H1 (cell line): ENCODE measurements around the gene MYO9B. TPM values are rescaled to one million over a fixed set of nuclear protein-coding genes. Genes with fewer than 3 reads are reported as not detected.

Source experiments
- CTCF ChIA-PET: fragments of 300-600 bp; sonication (Branson Sonifier 250); formaldehyde crosslinking; loops from one replicate; lab custom pipeline; 2021; ENCODE audit not compliant: partially characterized antibody; lab: Charles Lee
- POLR2A ChIA-PET: fragments of 300-600 bp; sonication (Branson Sonifier 250); formaldehyde crosslinking; loops from one replicate; lab custom pipeline; 2021; ENCODE audit warnings: inconsistent platforms; ENCODE audit not compliant: partially characterized antibody; lab: Charles Lee
- DNase-seq, 2 experiments: peaks; one replicate each; pipeline versions ENCODE4 v3.0.0 to v3.0.0-alpha.2; 2010 to 2022; ENCODE audit warnings: low spot score in 2 of 2, low read depth in 1 of 2, mixed read lengths in 1 of 2
- FAIRE-seq: peaks from 2 replicates; lab custom pipeline; 2011; peaks lifted over from hg19 to GRCh38; lab: Jason Lieb, UNC
- H2AFZ ChIP-seq: 2 replicates; pipeline ENCODE4 v1.8.1; 2012; ENCODE audit warnings: low read length, inconsistent platforms
- H2AK5ac ChIP-seq: 2 replicates; pipeline ENCODE4 v1.6.1; 2013; ENCODE audit warnings: low read depth, low read length
- H2BK120ac ChIP-seq: replicated peaks from 2 replicates; pipeline ENCODE3; 2013; ENCODE audit warnings: low read depth, low read length, inconsistent platforms
- H2BK12ac ChIP-seq: 2 replicates; pipeline ENCODE4 v1.6.1; 2013; ENCODE audit warnings: low read depth, low read length
- H2BK15ac ChIP-seq: 2 replicates; pipeline ENCODE4 v1.6.1; 2013; ENCODE audit warnings: low read length
- H2BK20ac ChIP-seq: 2 replicates; pipeline ENCODE4 v1.6.1; 2013; ENCODE audit warnings: low read length
- H2BK5ac ChIP-seq: 2 replicates; pipeline ENCODE4 v1.6.1; 2013; ENCODE audit warnings: low read depth, low read length
- H3K14ac ChIP-seq: 2 replicates; pipeline ENCODE4 v1.6.1; 2013; ENCODE audit warnings: inconsistent platforms; ENCODE audit not compliant: insufficient read length
- H3K18ac ChIP-seq: 2 replicates; pipeline ENCODE4 v1.6.1; 2013; ENCODE audit warnings: low read length; ENCODE audit errors: extremely low read depth
- H3K23ac ChIP-seq: 2 replicates; pipeline ENCODE4 v1.6.1; 2013; ENCODE audit warnings: inconsistent platforms; ENCODE audit not compliant: insufficient read length
- H3K23me2 ChIP-seq: 2 replicates; pipeline ENCODE4 v1.6.1; 2013; ENCODE audit warnings: low read depth, low read length
- H3K27ac ChIP-seq: 2 replicates; pipeline ENCODE4 v1.6.1; 2011; ENCODE audit warnings: low read depth, low read length, inconsistent platforms
- H3K27me3 ChIP-seq, 4 experiments: replicated peaks in 1 of 4; 1 replicate in 1 of 4; 2 replicates in 3 of 4; pipeline versions ENCODE4 v1.6.1 to v1.8.1; 2011 to 2013; ENCODE audit warnings: low read length in 3 of 4, mild to moderate bottlenecking in 3 of 4, inconsistent platforms in 2 of 4, mixed read lengths in 2 of 4, moderate library complexity in 1 of 4; ENCODE audit not compliant: control insufficient read depth in 3 of 4, insufficient read depth in 3 of 4; ENCODE audit errors: extremely low read depth in 1 of 4
- H3K36me3 ChIP-seq, 4 experiments: 2 replicates each; pipeline versions ENCODE4 v1.6.1 to v1.8.1; 2011 to 2013; ENCODE audit warnings: mild to moderate bottlenecking in 4 of 4, low read length in 3 of 4, moderate library complexity in 2 of 4, control low read depth in 1 of 4, inconsistent platforms in 1 of 4; ENCODE audit not compliant: insufficient read depth in 4 of 4, control insufficient read depth in 2 of 4
- H3K4ac ChIP-seq: replicated peaks from 2 replicates; pipeline ENCODE3; 2013; ENCODE audit warnings: low read length, low read depth, mixed read lengths, inconsistent platforms; ENCODE audit not compliant: insufficient read length
- H3K4me1 ChIP-seq, 4 experiments: replicated peaks in 1 of 4; 1 replicate in 1 of 4; 2 replicates in 3 of 4; pipeline versions ENCODE4 v1.6.1 to v1.8.1; 2011 to 2013; ENCODE audit warnings: low read length in 3 of 4, inconsistent platforms in 2 of 4, mixed read lengths in 1 of 4; ENCODE audit not compliant: insufficient read depth in 4 of 4, control insufficient read depth in 3 of 4
- H3K4me2 ChIP-seq, 2 experiments: 2 replicates each; pipeline versions ENCODE4 v1.6.1 to v1.8.1; 2011 to 2013; ENCODE audit warnings: low read depth in 2 of 2, low read length in 2 of 2, control low read depth in 1 of 2, inconsistent platforms in 1 of 2, mild to moderate bottlenecking in 1 of 2; ENCODE audit not compliant: insufficient read depth in 1 of 2
- H3K4me3 ChIP-seq, 4 experiments: fragments of 200-600, 300-600 bp in 1 of 4; sonication (generic), shearing (Covaris generic), sonication (Bioruptor Twin) in 1 of 4; 2 replicates each; pipeline versions ENCODE4 v1.5.1 to v1.8.1; 2011 to 2016; ENCODE audit warnings: low read length in 4 of 4, low read depth in 3 of 4, control low read depth in 2 of 4, inconsistent platforms in 2 of 4, mild to moderate bottlenecking in 2 of 4, mixed read lengths in 1 of 4, moderate library complexity in 1 of 4; ENCODE audit not compliant: insufficient read depth in 2 of 4; ENCODE audit errors: extremely low read depth in 1 of 4
- H3K56ac ChIP-seq: replicated peaks from 2 replicates; pipeline ENCODE3; 2013; ENCODE audit warnings: low read depth, mild to moderate bottlenecking, mixed read lengths, low read length, inconsistent platforms; ENCODE audit not compliant: insufficient read length
- H3K79me1 ChIP-seq: 2 replicates; pipeline ENCODE4 v1.6.1; 2013; ENCODE audit warnings: low read depth, low read length, control low read depth
- H3K79me2 ChIP-seq, 2 experiments: 2 replicates each; pipeline versions ENCODE4 v1.6.1 to v1.8.1; 2012 to 2013; ENCODE audit warnings: low read length in 2 of 2, mild to moderate bottlenecking in 2 of 2, inconsistent platforms in 1 of 2; ENCODE audit not compliant: insufficient read depth in 2 of 2, control insufficient read depth in 1 of 2
- H3K9ac ChIP-seq, 4 experiments: replicated peaks in 1 of 4; 1 replicate in 1 of 4; 2 replicates in 3 of 4; pipeline versions ENCODE4 v1.6.1 to v1.8.1; 2011 to 2013; ENCODE audit warnings: low read depth in 3 of 4, low read length in 3 of 4, control low read depth in 2 of 4, mild to moderate bottlenecking in 2 of 4, moderate library complexity in 2 of 4, inconsistent platforms in 1 of 4; ENCODE audit errors: extremely low read depth in 1 of 4
- H3K9me3 ChIP-seq, 2 experiments: 2 replicates each; pipeline versions ENCODE4 v1.6.1 to v1.8.1; 2012 to 2013; ENCODE audit warnings: mild to moderate bottlenecking in 2 of 2, moderate library complexity in 2 of 2, control low read depth in 1 of 2, inconsistent platforms in 1 of 2, low read depth in 1 of 2, low read length in 1 of 2, mixed read lengths in 1 of 2; ENCODE audit not compliant: insufficient read depth in 2 of 2
- H4K20me1 ChIP-seq, 2 experiments: replicated peaks in 1 of 2; 2 replicates each; pipeline versions ENCODE3 to v1.8.1; 2011 to 2013; ENCODE audit warnings: inconsistent platforms in 2 of 2, low read length in 2 of 2, mild to moderate bottlenecking in 1 of 2; ENCODE audit not compliant: insufficient read depth in 2 of 2, control insufficient read depth in 1 of 2
- H4K5ac ChIP-seq: 2 replicates; pipeline ENCODE4 v1.6.1; 2013; ENCODE audit warnings: low read length, low read depth, mixed read lengths, inconsistent platforms; ENCODE audit not compliant: insufficient read length
- H4K8ac ChIP-seq: 2 replicates; pipeline ENCODE4 v1.8.0; 2013; ENCODE audit warnings: mild to moderate bottlenecking, moderate library complexity, low read length, inconsistent platforms; ENCODE audit not compliant: insufficient read depth; ENCODE audit errors: extremely low read depth
- H4K91ac ChIP-seq: replicated peaks from 2 replicates; pipeline ENCODE3; 2013; ENCODE audit warnings: low read length, mixed read lengths, inconsistent platforms; ENCODE audit not compliant: insufficient read length
- CBX5 ChIP-seq: fragments of 300-800, 300-1000 bp; sonication (generic); IDR thresholded peaks from 2 replicates; pipeline ENCODE4 v1.7.1; 2016; ENCODE audit warnings: antibody characterized with exemption, low read length, low read depth
- CREB1 ChIP-seq: IDR thresholded peaks from 2 replicates; pipeline ENCODE4 v1.6.1; 2012; ENCODE audit warnings: inconsistent platforms
- RBBP5 ChIP-seq: IDR thresholded peaks from 2 replicates; pipeline ENCODE4 v1.7.1; 2012; ENCODE audit warnings: low read depth, mild to moderate bottlenecking, inconsistent platforms, low read length, moderate library complexity, borderline replicate concordance
- WGBS, 2 experiments: shearing (Covaris generic) in 1 of 2; methylation state at CpG; one replicate each; pipeline versions ENCODE4 v1.1.6 to v1.1.7; 2013 to 2015; ENCODE audit warnings: low lambda C conversion rate in 2 of 2, mixed read lengths in 2 of 2, inconsistent platforms in 1 of 2, low coverage in 1 of 2, missing lambda C conversion rate in 1 of 2; ENCODE audit not compliant: insufficient replicate concordance in 2 of 2, insufficient coverage in 1 of 2, insufficient read length in 1 of 2; ENCODE audit errors: extremely low coverage in 1 of 2, missing lambda C conversion rate in 1 of 2; 5-methylcytosine and 5-hydroxymethylcytosine counted together
- polyA plus RNA-seq, 7 experiments: library from polyadenylated mRNA; depleted of rRNA in 3 of 7; stranded (reverse) in 5 of 7; unstranded in 2 of 7; fragments of >200 nt in 5 of 7; fragments of 200-250 nt in 2 of 7; gene quantifications; 1 replicate in 5 of 7; 2 replicates in 1 of 7; 4 replicates in 1 of 7; pipeline versions ENCODE4 v1.2.1 to v1.2.3, GENCODE V29; 2011 to 2013; ENCODE audit warnings: missing spikeins in 2 of 7, mixed read lengths in 2 of 7
- total RNA-seq: library from RNA; stranded (reverse); fragmentation: NEBNext Ultra II Directional; extraction: Animal tissue kit (Norgen Biotek cat#: 25700); gene quantifications from 2 replicates; pipeline ENCODE4 v1.2.1, GENCODE V29; 2021
- TF ChIP-seq, protein P1 (sequence below): IDR thresholded peaks from 2 replicates; pipeline ENCODE4 v1.6.1; 2012; ENCODE audit warnings: low read length, inconsistent platforms

Gene MYO9B
- total and polyA plus RNA-seq, 2 of the 8 experiments (the other 6 are each of a cell fraction or from before 2014, with no cell fraction given), result 27.6 to 77.1 TPM

GRCh38 chr19:17145546-17146497 is 70.2 kb downstream of the MYO9B start:
- Histone ChIP-seq H4K20me1 (peaks cover 0 to 6% of the 10 kb centered on the region in 2 experiments), H2BK5ac (no peak overlapping the region; the same call in 1 of the 2 replicates), H2AK5ac (no peak overlapping the region), H3K23ac (no peak overlapping the region), H3K18ac (no peak overlapping the region), H3K4ac (no peak overlapping the region), H3K36me3 (no peaks in the 10 kb centered on the region; a peak in 1 of 8 replicates), H4K8ac (no peak overlapping the region), H3K79me2 (no peaks in the 10 kb centered on the region; a peak in 1 of 4 replicates), H3K27ac (no peak overlapping the region), H2BK15ac (no peak overlapping the region), H3K4me1 (no peaks in the 10 kb centered on the region), H2BK20ac (no peak overlapping the region), H3K14ac (no peak overlapping the region), H3K23me2 (peaks cover 8% of the 10 kb centered on the region; the same call in 1 of the 2 replicates), H2BK120ac (no peak overlapping the region), H3K4me3 (no peak overlapping the region), H3K9me3 (no peaks in the 10 kb centered on the region), H3K4me2 (no peak overlapping the region), H3K79me1 (peaks cover 2% of the 10 kb centered on the region; the same call in 1 of the 2 replicates), H3K9ac (no peak overlapping the region), H2BK12ac (no peak overlapping the region), H4K5ac (no peak overlapping the region), H3K27me3 (no peaks in the 10 kb centered on the region), H2AFZ (no peak overlapping the region), H4K91ac (no peak overlapping the region), H3K56ac (no peak overlapping the region)
- FAIRE-seq (no peak), DNase-seq (no peak)
- ChIA-PET CTCF (no interaction called here), POLR2A (no interaction called here)
- 89% methylated on average over 7 of the region's 7 CpGs; no CpG with 5 or more reads in 1 of the 2 experiments for WGBS, 2 experiments
- TF ChIP-seq CREB1, result no peak
- TF ChIP-seq, protein P1, sequence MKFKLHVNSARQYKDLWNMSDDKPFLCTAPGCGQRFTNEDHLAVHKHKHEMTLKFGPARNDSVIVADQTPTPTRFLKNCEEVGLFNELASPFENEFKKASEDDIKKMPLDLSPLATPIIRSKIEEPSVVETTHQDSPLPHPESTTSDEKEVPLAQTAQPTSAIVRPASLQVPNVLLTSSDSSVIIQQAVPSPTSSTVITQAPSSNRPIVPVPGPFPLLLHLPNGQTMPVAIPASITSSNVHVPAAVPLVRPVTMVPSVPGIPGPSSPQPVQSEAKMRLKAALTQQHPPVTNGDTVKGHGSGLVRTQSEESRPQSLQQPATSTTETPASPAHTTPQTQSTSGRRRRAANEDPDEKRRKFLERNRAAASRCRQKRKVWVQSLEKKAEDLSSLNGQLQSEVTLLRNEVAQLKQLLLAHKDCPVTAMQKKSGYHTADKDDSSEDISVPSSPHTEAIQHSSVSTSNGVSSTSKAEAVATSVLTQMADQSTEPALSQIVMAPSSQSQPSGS, result no peak
- no peak for TF ChIP-seq RBBP5
- TF ChIP-seq CBX5, result no peak
